Measurements from ENCODE around the gene MEIS1.

- TF ChIP-seq ZNF114 (tag by site-specific recombination; IDR thresholded peaks at IDR 0.05) (no peak), ZNF350 (tag by site-specific recombination; IDR thresholded peaks at IDR 0.05) (no peak)
These were observed 13.4 kb downstream of the MEIS1 start for GRCh38 chr2:66448136-66448991.

Measured in HEK293 (cell line).